Measurements from ENCODE around the gene UBE2O.

UBE2O gene

DNA sequence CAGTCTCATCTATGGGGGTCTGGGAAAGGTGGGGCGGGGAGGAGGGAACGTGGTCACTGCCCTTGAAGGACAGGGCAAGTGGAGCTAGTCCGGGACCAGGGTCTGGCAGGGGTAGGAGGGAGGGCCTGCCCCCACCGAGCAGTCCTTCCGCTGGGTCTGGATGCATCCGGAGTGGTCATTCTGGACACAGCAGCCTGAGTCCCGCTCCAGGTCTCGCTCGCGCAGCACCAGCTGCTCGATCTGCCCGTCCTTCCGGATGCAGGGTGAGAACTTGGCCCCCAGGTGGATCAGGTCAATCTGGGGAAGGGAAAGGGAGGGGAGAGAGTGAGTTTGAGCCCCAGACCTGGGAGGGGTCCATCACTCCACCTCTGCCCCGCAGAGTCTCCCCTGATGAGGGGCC lies 21.3 kb upstream of the UBE2O start:
- ATAC-seq (ENCODE audit: insufficient read depth, low read depth): no peak
- Histone ChIP-seq H3K9ac (ENCODE audit: low read depth, low read length) (no peak overlapping the region), H3K79me2 (ENCODE audit: insufficient read depth, low read length) (no peaks in the 10 kb centered on the region), H3K27me3 (ENCODE audit: insufficient read depth, low read length, poor library complexity) (no peaks in the 10 kb centered on the region), H3K4me3 (ENCODE audit: low read depth in 1 of 2, low read length in 2 of 2) (no peak overlapping the region), H3K9me3 (ENCODE audit: insufficient read depth, low read length, severe bottlenecking) (no peaks in the 10 kb centered on the region), H3K4me1 (ENCODE audit: insufficient read depth, low read length) (no peaks in the 10 kb centered on the region), H3K27ac (ENCODE audit: low read length) (no peak overlapping the region), H3K36me3 (ENCODE audit: insufficient read depth, low read length) (no peaks in the 10 kb centered on the region), H3K4me2 (ENCODE audit: insufficient read depth, low read length) (no peak overlapping the region), H2AFZ (ENCODE audit: low read depth, low read length) (no peak overlapping the region), H4K20me1 (ENCODE audit: insufficient read depth, low read length) (no peaks in the 10 kb centered on the region)
- TF ChIP-seq EZH2 (IDR thresholded peaks at IDR 0.05; ENCODE audit: borderline replicate concordance, low read depth, low read length, severe bottlenecking): no peak
- no peak for TF ChIP-seq CTCF (IDR thresholded peaks at IDR 0.05; ENCODE audit: borderline replicate concordance, extremely low read depth, low read length, poor library complexity, severe bottlenecking)
- DNase-seq: no peak

DNA sequence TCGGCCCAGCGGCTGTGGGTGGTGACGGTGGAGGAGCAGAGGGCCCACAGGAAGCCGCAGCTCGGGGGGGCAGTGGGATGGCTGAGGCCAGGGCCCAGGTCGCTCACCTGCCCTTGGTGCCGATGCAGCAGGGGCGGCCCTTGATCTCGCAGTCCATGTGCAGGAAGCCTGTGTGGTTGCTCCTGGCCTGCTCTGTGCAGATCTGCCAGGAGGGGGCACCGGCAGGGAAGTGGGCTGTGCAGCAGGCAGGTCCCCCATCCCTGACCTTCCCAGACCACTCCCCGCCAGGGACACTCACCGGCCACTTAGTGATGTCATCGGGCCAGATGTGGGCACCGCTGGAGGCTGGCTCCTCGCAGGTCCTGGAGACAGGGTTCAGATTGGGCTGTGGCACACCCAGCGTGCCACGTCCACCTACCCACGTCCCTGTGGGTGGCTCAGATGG lies 20.6 kb upstream of the UBE2O start:
- H3K4me3 ChIP-seq (ENCODE audit: low read depth in 1 of 2, low read length in 2 of 2): no peak overlapping the region
- H3K79me2 ChIP-seq (ENCODE audit: insufficient read depth, low read length): no peaks in the 10 kb centered on the region
- no peak overlapping the region for H3K4me2 ChIP-seq (ENCODE audit: insufficient read depth, low read length)
- H3K9ac ChIP-seq (ENCODE audit: low read depth, low read length): no peak overlapping the region
- no peak overlapping the region for H3K27ac ChIP-seq (ENCODE audit: low read length)
- H2AFZ ChIP-seq (ENCODE audit: low read depth, low read length): no peak overlapping the region
- H3K27me3 ChIP-seq (ENCODE audit: insufficient read depth, low read length, poor library complexity): no peaks in the 10 kb centered on the region
- H3K9me3 ChIP-seq (ENCODE audit: insufficient read depth, low read length, severe bottlenecking): no peaks in the 10 kb centered on the region
- no peaks in the 10 kb centered on the region for H3K36me3 ChIP-seq (ENCODE audit: insufficient read depth, low read length)
- peak; percentile 37 for DNase-seq
- no peaks in the 10 kb centered on the region for H4K20me1 ChIP-seq (ENCODE audit: insufficient read depth, low read length)
- no peaks in the 10 kb centered on the region for H3K4me1 ChIP-seq (ENCODE audit: insufficient read depth, low read length)
- peak; percentile 63; the same call in 1 of the 3 replicates for ATAC-seq (ENCODE audit: insufficient read depth, low read depth)
- TF ChIP-seq CTCF (IDR thresholded peaks at IDR 0.05; ENCODE audit: borderline replicate concordance, extremely low read depth, low read length, poor library complexity, severe bottlenecking): peak; percentile 56
- no peak for TF ChIP-seq EZH2 (IDR thresholded peaks at IDR 0.05; ENCODE audit: borderline replicate concordance, low read depth, low read length, severe bottlenecking)

DNA sequence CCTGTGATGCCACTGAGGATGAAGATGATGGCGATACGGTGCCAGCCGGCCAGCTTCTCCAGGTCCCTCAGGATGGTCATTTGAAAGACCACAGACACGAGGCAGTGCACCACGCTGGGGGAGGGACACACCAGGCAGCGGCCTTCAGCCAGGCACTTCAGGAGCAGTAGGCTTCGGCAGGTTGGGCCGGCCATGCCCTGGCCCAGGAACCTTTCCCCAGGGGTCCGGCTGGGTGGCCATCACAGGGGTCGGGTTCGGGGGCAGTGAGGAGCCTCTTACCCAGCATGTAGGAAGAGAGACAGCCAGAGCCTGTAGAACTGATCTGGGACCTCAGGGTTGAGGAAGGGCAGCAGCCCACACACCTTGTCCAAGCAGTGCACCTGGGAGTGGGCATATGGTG lies 19.8 kb upstream of the UBE2O start:
- Histone ChIP-seq H4K20me1 (ENCODE audit: insufficient read depth, low read length) (no peaks in the 10 kb centered on the region), H3K4me2 (ENCODE audit: insufficient read depth, low read length) (no peak overlapping the region), H3K36me3 (ENCODE audit: insufficient read depth, low read length) (no peaks in the 10 kb centered on the region), H3K79me2 (ENCODE audit: insufficient read depth, low read length) (no peaks in the 10 kb centered on the region), H3K9ac (ENCODE audit: low read depth, low read length) (no peak overlapping the region), H3K4me3 (ENCODE audit: low read depth in 1 of 2, low read length in 2 of 2) (no peak overlapping the region), H2AFZ (ENCODE audit: low read depth, low read length) (no peak overlapping the region), H3K27me3 (ENCODE audit: insufficient read depth, low read length, poor library complexity) (no peaks in the 10 kb centered on the region), H3K9me3 (ENCODE audit: insufficient read depth, low read length, severe bottlenecking) (no peaks in the 10 kb centered on the region), H3K4me1 (ENCODE audit: insufficient read depth, low read length) (no peaks in the 10 kb centered on the region), H3K27ac (ENCODE audit: low read length) (no peak overlapping the region)
- DNase-seq (no peak), ATAC-seq (ENCODE audit: insufficient read depth, low read depth) (no peak)
- no peak for TF ChIP-seq CTCF (IDR thresholded peaks at IDR 0.05; ENCODE audit: borderline replicate concordance, extremely low read depth, low read length, poor library complexity, severe bottlenecking)
- TF ChIP-seq EZH2 (IDR thresholded peaks at IDR 0.05; ENCODE audit: borderline replicate concordance, low read depth, low read length, severe bottlenecking): no peak

GRCh38 chr17:76472258-76472645 lies 19.3 kb upstream of the UBE2O start:
- Histone ChIP-seq H3K4me2 (ENCODE audit: insufficient read depth, low read length) (no peak overlapping the region), H3K36me3 (ENCODE audit: insufficient read depth, low read length) (no peaks in the 10 kb centered on the region), H4K20me1 (ENCODE audit: insufficient read depth, low read length) (no peaks in the 10 kb centered on the region), H3K27me3 (ENCODE audit: insufficient read depth, low read length, poor library complexity) (no peaks in the 10 kb centered on the region), H3K9ac (ENCODE audit: low read depth, low read length) (no peak overlapping the region), H3K9me3 (ENCODE audit: insufficient read depth, low read length, severe bottlenecking) (no peaks in the 10 kb centered on the region), H3K27ac (ENCODE audit: low read length) (no peak overlapping the region), H3K4me3 (ENCODE audit: low read depth in 1 of 2, low read length in 2 of 2) (no peak overlapping the region), H3K79me2 (ENCODE audit: insufficient read depth, low read length) (no peaks in the 10 kb centered on the region), H3K4me1 (ENCODE audit: insufficient read depth, low read length) (no peaks in the 10 kb centered on the region), H2AFZ (ENCODE audit: low read depth, low read length) (no peak overlapping the region)
- TF ChIP-seq CTCF (IDR thresholded peaks at IDR 0.05; ENCODE audit: borderline replicate concordance, extremely low read depth, low read length, poor library complexity, severe bottlenecking): no peak
- no peak for TF ChIP-seq EZH2 (IDR thresholded peaks at IDR 0.05; ENCODE audit: borderline replicate concordance, low read depth, low read length, severe bottlenecking)
- ATAC-seq (ENCODE audit: insufficient read depth, low read depth): no peak
- no peak for DNase-seq
